ENCODE measurements around the gene TMEFF2. TPM values are rescaled to one million over a fixed set of nuclear protein-coding genes. Genes with fewer than 3 reads are reported as not detected.

TMEFF2 gene
- polyA plus RNA-seq, 3 donors, result 14.1 to 20.9 (median 19.9) TPM

DNA sequence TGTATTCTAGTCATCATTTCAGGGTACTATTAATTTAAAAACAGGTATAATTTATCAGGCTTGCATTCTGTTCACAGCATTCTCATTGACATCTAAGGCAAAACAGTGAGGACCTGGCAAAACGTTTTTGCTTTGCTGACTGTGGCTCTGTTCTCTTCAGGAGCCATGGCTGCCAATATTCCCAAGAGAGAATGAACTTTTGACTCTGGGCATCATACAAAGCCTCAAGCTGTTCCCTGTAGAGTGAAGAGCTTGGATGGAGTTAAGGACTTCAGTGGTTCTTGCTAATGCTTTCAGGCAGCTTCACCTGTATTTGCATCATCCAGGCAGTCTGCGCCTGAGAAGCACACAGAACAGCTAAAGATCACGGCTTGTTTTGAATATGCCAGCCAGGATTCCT, 282.0 kb downstream of the TMEFF2 start:
- DNase-seq (ENCODE audit: low read depth in 3 of 3, low spot score in 2 of 3), result no peak

DNA sequence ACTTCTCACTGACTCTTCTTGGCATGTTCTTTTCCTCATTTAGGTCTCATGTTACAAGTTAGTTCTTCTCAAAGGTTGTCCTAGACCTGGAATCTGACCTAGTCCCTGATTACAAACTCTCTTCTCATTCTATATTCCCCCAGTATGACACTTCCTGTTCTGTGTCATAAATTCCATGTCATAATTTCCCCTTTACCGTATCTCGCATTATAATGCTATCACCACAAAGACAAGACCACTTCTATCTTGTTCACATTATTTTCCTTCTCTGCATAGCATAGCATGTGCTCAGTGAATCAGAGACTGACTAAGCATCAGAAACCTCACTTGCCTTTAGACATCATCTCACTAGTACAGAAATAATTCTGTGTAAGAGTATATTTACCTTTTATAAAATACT, 284.2 kb downstream of the TMEFF2 start:
- no peak for DNase-seq (ENCODE audit: low read depth in 3 of 3, low spot score in 2 of 3)

DNA sequence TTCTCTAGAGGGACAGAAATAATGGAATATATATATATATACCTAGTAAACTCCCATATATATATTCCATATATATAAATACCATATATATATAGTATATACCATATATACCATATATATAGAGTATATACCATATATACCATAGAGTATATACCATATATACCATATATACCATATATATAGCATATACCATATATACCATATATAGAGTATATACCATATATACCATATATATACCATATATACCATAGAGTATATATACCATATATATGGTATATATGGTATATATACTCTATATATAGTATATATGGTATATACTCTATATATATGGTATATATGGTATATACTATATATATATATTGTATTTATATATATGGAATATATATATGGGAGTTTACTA, 285.9 kb downstream of the TMEFF2 start:
- DNase-seq (ENCODE audit: low read depth in 3 of 3, low spot score in 2 of 3), result no peak

DNA sequence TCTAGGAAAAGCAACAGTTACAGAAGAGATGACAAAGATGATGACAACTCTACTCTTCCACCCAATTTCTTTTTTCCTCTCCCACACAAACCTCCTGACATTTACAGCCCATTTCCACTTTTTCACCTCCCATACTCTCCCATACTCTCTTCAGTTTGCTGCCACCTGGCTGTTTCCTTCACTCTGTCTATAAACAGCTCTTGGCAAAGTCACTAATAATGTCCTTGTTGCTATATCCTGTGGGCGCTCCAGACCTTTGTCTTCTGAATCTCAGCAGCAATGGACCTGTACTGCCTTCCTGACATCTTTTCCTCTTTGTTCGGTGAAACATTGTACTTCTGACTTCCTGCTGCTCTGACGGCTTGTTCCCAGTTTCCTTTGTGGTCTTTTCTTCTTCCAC, 287.2 kb downstream of the TMEFF2 start:
- DNase-seq (ENCODE audit: low read depth in 3 of 3, low spot score in 2 of 3), result no peak

DNA sequence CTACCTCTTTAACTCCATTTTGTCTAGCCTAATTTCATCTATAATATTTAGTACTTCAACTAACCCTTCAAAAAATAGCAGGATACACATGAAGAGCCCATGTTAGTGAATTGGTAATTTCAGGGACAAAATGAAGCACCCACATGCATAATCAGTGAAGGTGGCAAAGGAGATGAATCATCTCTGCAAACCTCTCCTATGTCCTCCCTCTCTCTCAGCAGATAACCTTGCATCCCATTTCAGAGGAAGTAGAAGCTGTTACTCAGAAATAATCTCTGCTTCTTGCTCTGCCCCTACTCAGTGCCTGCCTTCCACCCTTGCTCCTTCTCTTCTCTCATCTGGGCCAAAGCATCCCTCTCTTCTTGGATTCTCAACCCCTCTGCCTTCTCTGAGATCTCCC, 287.6 kb downstream of the TMEFF2 start:
- DNase-seq (ENCODE audit: low read depth in 3 of 3, low spot score in 2 of 3), result no peak

DNA sequence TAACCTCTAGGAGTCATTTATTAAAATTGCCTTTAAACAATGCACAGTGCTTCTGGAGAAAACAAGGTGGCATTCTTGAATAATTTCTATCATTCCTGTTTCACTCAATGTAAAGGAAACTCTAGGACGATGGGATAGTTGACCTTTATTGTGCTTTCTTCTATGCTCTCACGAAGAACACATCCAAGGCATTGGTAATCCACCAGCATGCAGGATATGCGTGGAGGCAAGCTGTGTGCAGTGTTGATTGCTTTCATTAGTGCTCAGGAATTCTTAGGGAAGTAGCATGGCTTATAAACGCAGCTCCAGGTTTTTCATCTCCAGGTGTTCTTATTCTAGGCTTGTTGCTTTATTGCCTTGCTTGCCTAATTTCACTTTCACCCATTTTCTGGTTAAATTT, 289.4 kb downstream of the TMEFF2 start:
- DNase-seq (ENCODE audit: low read depth in 3 of 3, low spot score in 2 of 3), result no peak

DNA sequence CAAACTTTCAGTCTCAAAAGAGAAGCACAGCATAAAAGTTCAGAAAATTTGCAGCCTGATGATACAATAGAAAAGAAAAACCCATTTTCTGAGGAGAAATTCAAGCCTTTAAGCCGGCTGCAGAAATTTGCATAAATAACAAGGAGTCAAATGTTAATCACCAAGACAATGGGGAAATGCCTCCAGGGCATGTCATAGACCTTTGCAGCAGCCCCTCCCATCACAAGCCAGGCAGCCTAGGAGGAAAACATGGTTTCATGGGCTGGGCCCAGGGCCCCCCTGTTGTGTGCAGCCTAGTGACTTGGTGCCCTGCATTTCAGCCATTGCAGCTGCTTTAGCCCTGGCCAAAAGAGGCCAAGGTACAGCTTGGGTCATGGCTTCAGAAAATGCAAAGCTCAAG, 293.7 kb downstream of the TMEFF2 start:
- DNase-seq (ENCODE audit: low read depth in 3 of 3, low spot score in 2 of 3), result no peak

DNA sequence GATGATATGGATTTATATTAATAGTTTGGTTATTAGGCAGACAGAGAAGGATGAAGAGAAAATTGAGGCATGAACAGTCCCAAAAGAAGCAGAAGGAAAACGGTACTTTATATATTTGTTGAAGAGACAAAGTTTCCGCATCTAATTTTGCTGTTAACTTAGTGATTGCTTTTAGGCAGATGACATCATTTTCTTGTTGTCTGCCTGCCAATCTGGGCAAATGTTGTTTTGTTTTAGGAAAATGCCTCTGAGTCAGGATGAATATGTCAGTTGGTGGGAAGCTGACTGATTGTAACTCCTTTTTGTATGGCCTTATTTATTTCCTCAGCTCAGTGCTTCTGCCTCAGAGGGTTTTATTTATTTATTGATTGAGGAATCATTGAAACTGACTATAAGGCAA, 295.3 kb downstream of the TMEFF2 start:
- no peak for DNase-seq (ENCODE audit: low read depth in 3 of 3, low spot score in 2 of 3)

Data from right renal cortex interstitium (tissue), 3 donors.